Lower leg skin (tissue), 4 donors: ENCODE data around the gene MAP1LC3B2. TPM values are rescaled to one million over a fixed set of nuclear protein-coding genes. Genes with fewer than 3 reads are reported as not detected.

Source experiments
- DNase-seq, 2 donors: peaks; one replicate each; pipeline ENCODE4 v3.0.0-alpha.2; 2019; ENCODE audit warnings: low spot score in 2 of 2
- H3K4me3 ChIP-seq: fragments of 200-600 bp; sonication (generic); 2 replicates; pipeline ENCODE4 v1.5.1; 2017; ENCODE audit warnings: mild to moderate bottlenecking, low read depth; ENCODE audit not compliant: poor library complexity, severe bottlenecking
- POLR2A ChIP-seq, 2 donors: fragments of 450-650 bp; IDR thresholded peaks; one replicate each; pipeline ENCODE4 v1.6.1; 2016 to 2017; ENCODE audit warnings: antibody characterized with exemption in 2 of 2, mild to moderate bottlenecking in 1 of 2, moderate library complexity in 1 of 2
- WGBS, 2 donors: methylation state at CpG; one replicate each; pipeline ENCODE4 v1.1.5; 2018; 5-methylcytosine and 5-hydroxymethylcytosine counted together
- intact Hi-C: fragments of 100-400 bp; cut with DNase I; formaldehyde crosslinking; loops from one replicate; pipeline ENCODE4 v1.15.0; 2023; ENCODE audit warnings: low total_unique reads
- total RNA-seq, 4 donors: library from RNA; depleted of rRNA; stranded (reverse); fragments of >200 nt; gene quantifications; one replicate each; pipeline ENCODE4 v1.1.0, GENCODE V29; 2016
- TF ChIP-seq, protein P1 (sequence below), 3 donors: fragments of 450-650 bp; IDR thresholded peaks; one replicate each; pipeline ENCODE4 v1.5.1; 2016; ENCODE audit warnings: antibody characterized with exemption in 3 of 3, mild to moderate bottlenecking in 3 of 3, moderate library complexity in 2 of 3

MAP1LC3B2 gene
- total RNA-seq, 4 donors from 2014 or later = 2.1 to 2.5 (median 2.3) TPM; not detected in 1

DNA sequence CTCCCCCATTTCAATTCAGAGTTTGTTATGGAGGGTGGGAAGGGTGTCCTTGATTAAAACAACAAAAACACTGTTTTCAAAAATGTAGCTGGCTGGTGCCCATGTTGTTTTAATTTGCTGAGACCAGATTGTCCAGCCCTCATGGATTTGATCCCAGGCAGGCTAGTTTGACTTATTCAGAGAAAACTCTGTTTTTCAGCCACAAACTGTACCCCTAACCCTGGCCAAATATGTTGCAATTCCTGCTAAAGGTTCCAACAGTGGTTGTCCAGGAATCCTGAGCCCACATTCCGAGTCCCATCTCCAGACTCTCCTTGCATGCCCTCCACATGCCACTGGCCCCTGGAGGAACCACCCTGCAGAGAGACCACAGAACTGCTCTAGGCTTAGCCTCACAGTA is 36.0 kb downstream of the MAP1LC3B2 start:
- intact Hi-C loops = loop anchor here (10.0 kb wide), 1 partner anchor 320 kb away; the partner anchor contains the start of gene MED13L

DNA sequence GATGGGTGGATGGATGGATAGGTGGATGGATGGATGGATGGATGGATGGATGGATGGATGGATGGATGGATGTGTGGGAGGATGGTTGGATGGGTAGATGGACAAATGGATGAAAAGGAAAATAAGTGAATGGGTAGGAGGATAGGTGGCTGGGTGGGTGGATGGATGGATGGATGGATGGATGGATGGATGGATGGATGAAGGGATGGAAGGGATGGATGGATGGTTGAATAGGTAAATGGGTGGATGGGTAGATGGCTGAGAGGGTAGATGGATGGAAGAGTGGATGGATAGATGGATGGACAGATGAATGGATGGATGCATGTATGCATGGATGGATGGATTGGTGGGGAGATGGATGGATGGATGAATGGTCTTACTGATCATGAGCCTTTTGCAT is 36.5 kb downstream of the MAP1LC3B2 start:
- no peak overlapping the region for H3K4me3 ChIP-seq
- TF ChIP-seq, protein P1, sequence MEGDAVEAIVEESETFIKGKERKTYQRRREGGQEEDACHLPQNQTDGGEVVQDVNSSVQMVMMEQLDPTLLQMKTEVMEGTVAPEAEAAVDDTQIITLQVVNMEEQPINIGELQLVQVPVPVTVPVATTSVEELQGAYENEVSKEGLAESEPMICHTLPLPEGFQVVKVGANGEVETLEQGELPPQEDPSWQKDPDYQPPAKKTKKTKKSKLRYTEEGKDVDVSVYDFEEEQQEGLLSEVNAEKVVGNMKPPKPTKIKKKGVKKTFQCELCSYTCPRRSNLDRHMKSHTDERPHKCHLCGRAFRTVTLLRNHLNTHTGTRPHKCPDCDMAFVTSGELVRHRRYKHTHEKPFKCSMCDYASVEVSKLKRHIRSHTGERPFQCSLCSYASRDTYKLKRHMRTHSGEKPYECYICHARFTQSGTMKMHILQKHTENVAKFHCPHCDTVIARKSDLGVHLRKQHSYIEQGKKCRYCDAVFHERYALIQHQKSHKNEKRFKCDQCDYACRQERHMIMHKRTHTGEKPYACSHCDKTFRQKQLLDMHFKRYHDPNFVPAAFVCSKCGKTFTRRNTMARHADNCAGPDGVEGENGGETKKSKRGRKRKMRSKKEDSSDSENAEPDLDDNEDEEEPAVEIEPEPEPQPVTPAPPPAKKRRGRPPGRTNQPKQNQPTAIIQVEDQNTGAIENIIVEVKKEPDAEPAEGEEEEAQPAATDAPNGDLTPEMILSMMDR (IDR thresholded peaks at IDR 0.05) = no peak
- no peak for TF ChIP-seq POLR2A (IDR thresholded peaks at IDR 0.05)
- intact Hi-C loops = loop anchor here (10.0 kb wide), 1 partner anchor 321 kb away; the partner anchor contains the start of gene MED13L
- no peak for DNase-seq

More for the DNA sequence above, 36.0 kb downstream of the MAP1LC3B2 start:
- H3K4me3 ChIP-seq = no peak overlapping the region
- TF ChIP-seq POLR2A (IDR thresholded peaks at IDR 0.05) = no peak
- TF ChIP-seq, protein P1 (IDR thresholded peaks at IDR 0.05) = no peak
- 0% methylated on average over 1 of the region's 1 CpG for WGBS, 2 donors
- peak in 1 of 2 donors; percentile 69 for DNase-seq

DNA sequence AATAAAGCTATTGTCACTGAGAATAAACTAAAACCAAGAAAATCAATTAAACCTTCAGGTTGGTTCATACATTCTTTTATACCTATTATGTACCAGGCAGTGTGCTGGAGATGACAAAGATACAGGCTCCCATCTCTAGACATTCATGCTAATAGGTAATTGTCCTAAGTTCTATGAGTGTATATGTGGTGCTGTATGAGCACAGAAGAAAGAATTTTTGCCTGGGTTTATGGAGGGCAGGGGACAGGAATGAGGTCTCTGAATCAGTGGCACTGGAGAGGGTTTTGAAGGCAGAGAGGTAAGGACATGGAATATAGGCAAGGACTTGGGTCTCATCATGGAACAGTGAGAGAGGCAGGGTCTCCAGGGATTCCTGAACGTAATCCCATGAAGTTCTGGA is 38.7 kb downstream of the MAP1LC3B2 start:
- WGBS, 2 donors = 64 to 67% methylated on average over 1 of the region's 1 CpG
- intact Hi-C loops = loop anchor here (10.0 kb wide), 1 partner anchor 323 kb away; the partner anchor contains the start of gene MED13L

DNA sequence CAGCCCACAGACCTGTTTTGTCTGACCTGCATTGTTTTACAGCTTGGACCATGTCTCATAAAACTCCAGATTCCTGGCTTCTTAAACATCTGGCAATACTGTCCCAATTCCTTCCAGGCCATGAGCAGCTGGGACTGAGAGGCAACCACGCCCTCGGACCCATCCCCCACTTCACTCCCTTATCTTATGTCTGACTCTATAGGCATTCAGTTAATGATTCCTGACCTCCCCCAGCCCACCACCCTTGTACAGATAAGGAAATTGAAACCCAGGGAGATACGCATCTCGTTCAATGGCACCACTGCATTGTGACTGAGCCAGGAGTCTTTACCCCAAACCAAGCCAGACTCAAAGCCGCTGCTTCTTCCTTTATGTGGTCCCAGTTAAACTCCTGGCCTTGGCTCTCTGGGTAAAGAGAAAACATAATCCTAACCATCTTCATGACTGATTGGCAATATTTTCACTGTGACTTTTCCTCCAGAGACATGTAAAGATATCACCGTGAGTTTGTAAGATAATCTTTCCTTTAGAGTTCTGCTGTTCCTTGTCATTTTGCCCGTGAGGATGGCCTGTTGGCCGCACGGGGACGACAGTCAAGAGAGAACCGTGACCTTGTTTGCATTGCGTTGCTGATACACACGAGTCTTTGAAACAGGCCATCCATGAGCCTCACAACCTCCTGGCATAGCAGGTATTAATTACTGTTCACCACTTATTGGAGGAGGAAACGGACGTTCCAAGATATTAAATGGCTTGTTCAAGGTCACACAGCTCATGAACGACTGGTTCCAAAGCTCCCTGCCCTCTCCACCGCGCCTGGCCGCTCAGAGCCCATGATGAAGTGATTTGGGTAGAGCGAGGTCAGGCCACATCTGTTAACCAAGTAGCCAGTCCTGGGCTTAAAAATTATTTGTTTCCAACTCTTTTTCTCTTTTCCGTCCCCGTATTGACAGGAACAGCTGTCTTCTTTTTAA is 39.4 kb downstream of the MAP1LC3B2 start:
- intact Hi-C loops = loop anchor here (10.0 kb wide), 1 partner anchor 324 kb away; the partner anchor contains the start of gene MED13L
- DNase-seq = no peak
- no peak overlapping the region for H3K4me3 ChIP-seq
- TF ChIP-seq, protein P1 (IDR thresholded peaks at IDR 0.05) = no peak
- TF ChIP-seq POLR2A (IDR thresholded peaks at IDR 0.05) = no peak
- WGBS, 2 donors = 53 to 63% methylated on average over 22 of the region's 22 CpGs

More for the DNA sequence above, 38.7 kb downstream of the MAP1LC3B2 start:
- TF ChIP-seq, protein P1 (IDR thresholded peaks at IDR 0.05) = no peak
- TF ChIP-seq POLR2A (IDR thresholded peaks at IDR 0.05) = no peak
- no peak for DNase-seq
- H3K4me3 ChIP-seq = no peak overlapping the region

DNA sequence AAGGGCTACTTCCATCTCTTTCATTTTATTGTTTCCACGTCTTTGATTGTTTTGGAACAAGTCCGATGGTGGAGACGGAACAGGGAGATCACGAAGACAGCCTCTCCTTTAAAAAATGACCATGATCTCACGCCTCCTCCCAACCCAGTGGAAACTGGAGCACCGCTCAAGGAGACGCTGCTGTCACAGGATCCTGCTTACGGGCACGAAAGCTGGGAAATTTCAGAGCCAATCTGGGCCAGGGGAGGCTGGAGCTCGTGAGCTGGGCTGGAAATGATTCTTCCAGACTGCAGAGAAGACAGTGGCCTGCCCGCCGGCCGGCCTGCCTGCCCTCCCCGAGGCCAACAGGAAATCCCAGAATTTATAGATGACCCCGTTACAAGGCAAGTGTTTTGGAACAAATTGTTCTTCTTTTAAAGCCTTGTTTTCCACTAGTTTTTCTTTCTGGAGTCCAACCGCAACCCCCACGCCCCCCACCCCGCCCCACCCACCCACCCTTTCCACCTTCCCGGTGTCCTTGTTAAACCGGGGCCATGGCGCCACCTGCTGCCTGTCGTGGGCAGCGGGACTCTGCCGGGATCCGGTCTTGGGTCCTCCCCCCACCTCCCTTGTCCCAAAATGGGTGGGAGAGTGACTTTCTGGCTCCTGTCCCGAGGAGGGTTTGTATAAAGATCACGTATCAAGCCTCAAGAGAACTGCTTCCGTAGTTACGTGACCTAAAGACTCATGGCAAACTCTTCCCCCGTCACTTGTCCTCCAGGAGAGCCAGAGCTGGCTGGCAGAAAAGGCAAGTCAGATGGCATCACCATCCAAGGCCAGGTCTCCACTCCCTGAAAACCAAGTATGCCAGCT is 40.3 kb downstream of the MAP1LC3B2 start:
- intact Hi-C loops = loop anchor here (10.0 kb wide), 2 partner anchors 325 to 595 kb away; partner anchors contain the start of gene MED13L
- no peak overlapping the region for H3K4me3 ChIP-seq
- WGBS, 2 donors = 10 to 14% methylated on average over 30 of the region's 30 CpGs

More for the DNA sequence above, 40.3 kb downstream of the MAP1LC3B2 start:
- DNase-seq = peak; percentile 81 to 97
- TF ChIP-seq POLR2A (IDR thresholded peaks at IDR 0.05) = no peak
- TF ChIP-seq, protein P1 (IDR thresholded peaks at IDR 0.05) = no peak
